ACC112 (cell line): ENCODE results near the gene DIP2A.
A peak's percentile ranks its signal among the peaks of the same experiment; 100 is the strongest.
"Not testable (repeated sequence)": the region's sequence is repeated elsewhere in the genome, so short reads cannot be mapped to it uniquely, and the experiment has no call there.

Experiments used
- H2AFZ ChIP-seq: fragments of 200-600 bp; sonication (generic); one replicate; pipeline ENCODE4 v1.6.0; 2017; ENCODE audit warnings: antibody characterized with exemption, low read length; ENCODE audit not compliant: unreplicated experiment
- H3K27ac ChIP-seq: fragments of 200-600 bp; sonication (generic); 2 replicates; pipeline ENCODE4 v1.5.1; 2014; ENCODE audit warnings: low read depth, mild to moderate bottlenecking, antibody characterized with exemption, low read length, moderate library complexity
- H3K27me3 ChIP-seq: fragments of 200-600 bp; sonication (generic); 2 replicates; pipeline ENCODE4 v1.6.1; 2014; ENCODE audit warnings: mild to moderate bottlenecking, antibody characterized with exemption, low read length, moderate library complexity, mixed read lengths; ENCODE audit not compliant: insufficient read depth
- H3K36me3 ChIP-seq: fragments of 200-600 bp; sonication (generic); 2 replicates; pipeline ENCODE4 v1.6.1; 2016; ENCODE audit warnings: mild to moderate bottlenecking, antibody characterized with exemption, low read length, moderate library complexity, mixed read lengths; ENCODE audit not compliant: insufficient read depth
- H3K4me1 ChIP-seq: fragments of 200-600 bp; sonication (generic); one replicate; pipeline ENCODE4 v1.6.1; 2016; ENCODE audit warnings: low read length, mixed read lengths; ENCODE audit not compliant: insufficient read depth, unreplicated experiment, control insufficient read depth
- H3K4me3 ChIP-seq: fragments of 200-600 bp; sonication (generic); 2 replicates; pipeline ENCODE4 v1.5.1; 2014; ENCODE audit warnings: mild to moderate bottlenecking, low read depth, low read length
- H3K79me2 ChIP-seq: fragments of 200-600 bp; sonication (generic); one replicate; pipeline ENCODE4 v1.6.0; 2016; ENCODE audit warnings: low read length; ENCODE audit not compliant: control insufficient read depth, unreplicated experiment, insufficient read depth

Gene DIP2A

DNA sequence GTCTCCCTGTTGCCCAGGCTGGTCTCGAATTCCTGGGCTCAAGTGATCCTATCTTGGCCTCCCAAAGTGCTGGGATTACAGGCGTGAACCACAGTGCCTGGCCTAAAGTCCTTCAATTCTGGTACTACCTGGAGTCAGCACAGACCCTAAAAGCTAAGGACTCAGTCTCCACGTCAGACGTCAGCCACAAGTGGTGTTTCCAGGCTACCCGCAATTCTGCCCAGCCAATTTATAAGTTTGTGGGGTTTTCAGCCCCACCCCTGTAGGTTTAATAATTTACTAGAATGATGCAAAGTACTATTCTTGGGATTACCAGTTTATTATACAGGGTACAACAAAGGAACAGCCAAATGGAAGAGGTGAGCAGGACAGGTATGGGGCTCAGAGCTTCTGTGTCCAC lies 10.6 kb upstream of the DIP2A start:
- H2AFZ ChIP-seq, result no peak overlapping the region
- H3K79me2 ChIP-seq, result peaks cover 12% of the 10 kb centered on the region
- H3K27me3 ChIP-seq, result no peaks in the 10 kb centered on the region
- peaks cover 16% of the 10 kb centered on the region for H3K36me3 ChIP-seq
- no peak overlapping the region for H3K27ac ChIP-seq
- H3K4me1 ChIP-seq, result no peaks in the 10 kb centered on the region
- no peak overlapping the region for H3K4me3 ChIP-seq

DNA sequence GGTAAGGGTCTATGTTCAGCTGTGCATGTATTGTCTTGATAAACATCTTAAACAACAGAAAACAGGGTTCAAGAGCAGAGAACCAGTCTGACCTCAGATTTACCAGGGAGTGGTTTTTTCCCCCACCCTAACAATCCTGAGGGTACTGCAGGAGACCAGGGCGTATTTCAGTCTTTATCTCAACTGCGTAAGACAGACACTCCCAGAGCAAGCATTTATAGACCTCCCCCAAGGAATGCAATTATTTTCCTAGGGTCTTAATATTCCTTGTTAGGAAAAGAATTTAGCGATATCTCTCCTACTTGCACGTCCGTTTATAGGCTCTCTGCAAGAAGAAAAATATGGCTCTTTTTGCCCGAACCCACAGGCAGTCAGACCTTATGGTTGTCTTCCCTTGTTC lies 9.8 kb upstream of the DIP2A start:
- H3K4me3 ChIP-seq, H3K27me3 ChIP-seq, H3K27ac ChIP-seq, H2AFZ ChIP-seq, H3K4me1 ChIP-seq: not testable (repeated sequence)
- H3K36me3 ChIP-seq, result peaks cover 16% of the 10 kb centered on the region
- peaks cover 15% of the 10 kb centered on the region for H3K79me2 ChIP-seq

GRCh38 chr21:46452710-46453109 lies 6.0 kb upstream of the DIP2A start:
- Histone ChIP-seq H3K36me3 (peaks cover under 1% of the 10 kb centered on the region; the same call in 1 of the 2 replicates), H3K4me3 (no peak overlapping the region), H3K4me1 (peaks cover 40% of the 10 kb centered on the region), H2AFZ (no peak overlapping the region), H3K27ac (no peak overlapping the region), H3K27me3 (no peaks in the 10 kb centered on the region), H3K79me2 (peaks cover 46% of the 10 kb centered on the region)

- Histone ChIP-seq H3K27ac (no peak overlapping the region), H3K27me3 (no peaks in the 10 kb centered on the region), H3K4me3 (no peak overlapping the region), H3K36me3 (no peaks in the 10 kb centered on the region), H3K79me2 (peaks cover 48% of the 10 kb centered on the region), H2AFZ (no peak overlapping the region), H3K4me1 (peaks cover 40% of the 10 kb centered on the region)
Measured at GRCh38 chr21:46454142-46454541, 4.5 kb upstream of the DIP2A start.

GRCh38 chr21:46454634-46455390 lies 3.9 kb upstream of the DIP2A start:
- no peaks in the 10 kb centered on the region for H3K36me3 ChIP-seq
- H3K27ac ChIP-seq, result peak overlapping the region; percentile 40
- H3K4me1 ChIP-seq, result peaks cover 40% of the 10 kb centered on the region
- H3K4me3 ChIP-seq, result no peak overlapping the region
- no peaks in the 10 kb centered on the region for H3K27me3 ChIP-seq
- H2AFZ ChIP-seq, result no peak overlapping the region
- H3K79me2 ChIP-seq, result peaks cover 52% of the 10 kb centered on the region

DNA sequence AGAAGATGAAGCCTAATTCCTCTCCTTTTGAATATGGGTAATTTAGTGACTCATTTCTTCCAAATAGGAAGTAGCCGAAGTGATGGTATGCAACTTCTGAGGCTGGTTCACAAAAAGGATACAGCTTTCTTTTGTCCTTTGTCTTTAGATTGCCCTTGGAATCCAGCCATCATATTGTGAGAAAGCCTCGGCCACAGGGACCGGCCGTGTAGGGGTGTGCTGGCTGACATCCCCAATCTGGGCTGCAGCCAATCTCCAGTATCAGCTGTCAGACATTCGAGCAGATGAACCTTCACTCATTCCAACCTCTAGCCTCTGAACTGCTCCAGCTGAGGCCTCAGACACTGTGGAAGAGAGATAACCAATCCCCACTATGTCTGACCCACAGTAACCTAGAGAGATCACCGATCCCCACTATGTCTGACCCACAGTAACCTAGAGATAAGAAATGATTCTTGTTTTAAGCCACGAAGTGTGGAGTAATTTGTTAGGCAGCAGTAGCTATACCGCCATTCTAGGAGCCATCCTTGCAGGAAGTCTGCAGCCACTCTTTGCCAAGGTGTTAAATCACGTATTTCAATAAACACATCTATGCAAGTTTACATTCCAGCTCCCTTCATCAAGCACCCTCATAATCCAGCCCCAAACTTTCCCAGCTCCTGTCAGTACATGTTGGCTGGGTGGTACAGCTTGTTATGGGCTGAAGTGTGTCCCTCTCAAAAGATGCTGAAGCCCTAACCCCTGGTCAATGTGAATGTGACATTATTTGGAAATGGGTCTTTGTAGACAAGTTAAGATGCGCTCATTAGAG lies 2.9 kb upstream of the DIP2A start:
- Histone ChIP-seq H3K36me3 (no peaks in the 10 kb centered on the region), H2AFZ (no peak overlapping the region), H3K27ac (peak overlapping the region; percentile 40), H3K79me2 (peaks cover 57% of the 10 kb centered on the region), H3K4me1 (peaks cover 40% of the 10 kb centered on the region), H3K4me3 (peak overlapping the region; percentile 90), H3K27me3 (no peaks in the 10 kb centered on the region)

GRCh38 chr21:46456750-46457149 lies 1.9 kb upstream of the DIP2A start:
- H3K79me2 ChIP-seq, result peaks cover 67% of the 10 kb centered on the region
- no peaks in the 10 kb centered on the region for H3K27me3 ChIP-seq
- H3K36me3 ChIP-seq, result no peaks in the 10 kb centered on the region
- peaks cover 40% of the 10 kb centered on the region for H3K4me1 ChIP-seq
- no peak overlapping the region for H2AFZ ChIP-seq
- H3K4me3 ChIP-seq, result peak overlapping the region; percentile 90
- no peak overlapping the region for H3K27ac ChIP-seq

GRCh38 chr21:46457801-46458314 lies 833 bp upstream of the DIP2A start:
- no peaks in the 10 kb centered on the region for H3K36me3 ChIP-seq
- peak overlapping the region; percentile 66 for H3K27ac ChIP-seq
- peak overlapping the region; percentile 90 for H3K4me3 ChIP-seq
- H3K4me1 ChIP-seq, result peaks cover 40% of the 10 kb centered on the region
- H3K27me3 ChIP-seq, result no peaks in the 10 kb centered on the region
- H3K79me2 ChIP-seq, result peaks cover 76% of the 10 kb centered on the region
- peak overlapping the region; percentile 85 for H2AFZ ChIP-seq

GRCh38 chr21:46459024-46459355 lies 299 bp downstream of the DIP2A start:
- H3K4me3 ChIP-seq, result peak overlapping the region; percentile 85
- H2AFZ ChIP-seq, result peak overlapping the region; percentile 71
- no peak overlapping the region for H3K27ac ChIP-seq
- peaks cover 3% of the 10 kb centered on the region; the same call in 1 of the 2 replicates for H3K36me3 ChIP-seq
- peaks cover 73% of the 10 kb centered on the region for H3K79me2 ChIP-seq
- H3K27me3 ChIP-seq, result no peaks in the 10 kb centered on the region
- peaks cover 37% of the 10 kb centered on the region for H3K4me1 ChIP-seq

- no peak overlapping the region for H3K27ac ChIP-seq
- peaks cover 67% of the 10 kb centered on the region for H3K79me2 ChIP-seq
- peaks cover 3% of the 10 kb centered on the region; the same call in 1 of the 2 replicates for H3K36me3 ChIP-seq
Measured at GRCh38 chr21:46459356-46460112, 843 bp downstream of the DIP2A start.

More at GRCh38 chr21:46459356-46460112, 843 bp downstream of the DIP2A start:
- Histone ChIP-seq H2AFZ (no peak overlapping the region), H3K4me3 (peak overlapping the region; percentile 85), H3K4me1 (peaks cover 32% of the 10 kb centered on the region), H3K27me3 (no peaks in the 10 kb centered on the region)
